ENCODE measurements around the gene ASIC4.

DNA sequence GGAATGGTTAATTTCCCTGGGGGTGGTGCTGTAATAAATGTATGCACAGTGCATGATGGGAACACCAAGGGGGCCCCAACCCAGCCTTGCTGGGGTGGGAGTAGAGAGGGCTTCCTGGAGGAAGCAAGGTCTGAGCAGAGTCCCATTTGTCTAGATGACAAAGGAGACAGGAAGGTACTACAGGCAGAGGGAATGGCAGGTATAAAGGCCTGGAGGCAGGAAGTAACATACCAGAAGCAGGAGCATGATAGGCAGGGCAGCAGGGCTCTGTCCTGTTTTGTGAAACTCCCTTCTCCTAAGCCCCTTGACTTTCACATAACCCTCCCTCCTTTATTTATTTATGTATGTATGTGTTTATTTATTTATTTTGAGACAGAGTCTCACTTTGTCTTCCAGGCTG is 11.7 kb upstream of the ASIC4 start:
- TF ChIP-seq, protein P1, sequence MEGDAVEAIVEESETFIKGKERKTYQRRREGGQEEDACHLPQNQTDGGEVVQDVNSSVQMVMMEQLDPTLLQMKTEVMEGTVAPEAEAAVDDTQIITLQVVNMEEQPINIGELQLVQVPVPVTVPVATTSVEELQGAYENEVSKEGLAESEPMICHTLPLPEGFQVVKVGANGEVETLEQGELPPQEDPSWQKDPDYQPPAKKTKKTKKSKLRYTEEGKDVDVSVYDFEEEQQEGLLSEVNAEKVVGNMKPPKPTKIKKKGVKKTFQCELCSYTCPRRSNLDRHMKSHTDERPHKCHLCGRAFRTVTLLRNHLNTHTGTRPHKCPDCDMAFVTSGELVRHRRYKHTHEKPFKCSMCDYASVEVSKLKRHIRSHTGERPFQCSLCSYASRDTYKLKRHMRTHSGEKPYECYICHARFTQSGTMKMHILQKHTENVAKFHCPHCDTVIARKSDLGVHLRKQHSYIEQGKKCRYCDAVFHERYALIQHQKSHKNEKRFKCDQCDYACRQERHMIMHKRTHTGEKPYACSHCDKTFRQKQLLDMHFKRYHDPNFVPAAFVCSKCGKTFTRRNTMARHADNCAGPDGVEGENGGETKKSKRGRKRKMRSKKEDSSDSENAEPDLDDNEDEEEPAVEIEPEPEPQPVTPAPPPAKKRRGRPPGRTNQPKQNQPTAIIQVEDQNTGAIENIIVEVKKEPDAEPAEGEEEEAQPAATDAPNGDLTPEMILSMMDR (conservative IDR thresholded peaks at IDR 0.05; ENCODE audit: low read depth, low read length) = no peak
- TF ChIP-seq POLR2A (IDR thresholded peaks at IDR 0.05; ENCODE audit: low read depth, low read length) = no peak
